Nephron progenitor cell (in vitro differentiated cells): Measurements from ENCODE around the gene REEP3.

Source experiments
- DNase-seq: peaks from one replicate; pipeline ENCODE4 v3.0.0; 2021
- H3K27ac Mint-ChIP-seq: 2 replicates; pipeline ENCODE4 v1.8.0; 2021; ENCODE audit warnings: mild to moderate bottlenecking, moderate library complexity, mixed read lengths
- H3K27me3 Mint-ChIP-seq: 2 replicates; pipeline ENCODE4 v1.8.0; 2021; ENCODE audit warnings: mild to moderate bottlenecking, low read depth, mixed read lengths; ENCODE audit not compliant: poor library complexity
- H3K36me3 Mint-ChIP-seq: 2 replicates; pipeline ENCODE4 v1.8.0; 2021; ENCODE audit warnings: low read depth, mixed read lengths
- H3K4me1 Mint-ChIP-seq: 2 replicates; pipeline ENCODE4 v1.8.0; 2021; ENCODE audit warnings: mixed read lengths
- H3K4me3 Mint-ChIP-seq: 2 replicates; pipeline ENCODE4 v1.8.0; 2021; ENCODE audit warnings: mild to moderate bottlenecking, moderate library complexity, mixed read lengths
- H3K9me3 Mint-ChIP-seq: 2 replicates; pipeline ENCODE4 v1.8.0; 2021; ENCODE audit warnings: mild to moderate bottlenecking, moderate library complexity, mixed read lengths
- CTCF ChIP-seq: fragments of 200-600 bp; sonication (generic); IDR thresholded peaks from 2 replicates; pipeline ENCODE4 v1.5.0; 2021; ENCODE audit warnings: antibody characterized with exemption

Gene REEP3

GRCh38 chr10:63630085-63630930 lies 109.1 kb downstream of the REEP3 start:
- Mint-ChIP-seq H3K4me1 (peaks cover 75% of the 10 kb centered on the region), H3K27ac (peak overlapping the region; percentile 100), H3K27me3 (peaks cover 4% of the 10 kb centered on the region), H3K9me3 (no peaks in the 10 kb centered on the region), H3K4me3 (peak overlapping the region; percentile 93), H3K36me3 (no peaks in the 10 kb centered on the region)
- TF ChIP-seq CTCF, result no peak
- DNase-seq, result peak; percentile 92

- no peak for DNase-seq
- H3K27ac Mint-ChIP-seq, result peak overlapping the region; percentile 99
- peaks cover 67% of the 10 kb centered on the region for H3K4me1 Mint-ChIP-seq
- TF ChIP-seq CTCF, result no peak
- H3K9me3 Mint-ChIP-seq, result no peaks in the 10 kb centered on the region
- peaks cover 4% of the 10 kb centered on the region for H3K27me3 Mint-ChIP-seq
- no peaks in the 10 kb centered on the region for H3K36me3 Mint-ChIP-seq
- H3K4me3 Mint-ChIP-seq, result peak overlapping the region; percentile 93
These were observed 109.9 kb downstream of the REEP3 start for GRCh38 chr10:63630931-63631680.

- no peak for TF ChIP-seq CTCF
- Mint-ChIP-seq H3K36me3 (no peaks in the 10 kb centered on the region), H3K27me3 (peaks cover 4% of the 10 kb centered on the region), H3K27ac (no peak overlapping the region), H3K4me1 (peaks cover 61% of the 10 kb centered on the region), H3K9me3 (no peaks in the 10 kb centered on the region), H3K4me3 (no peak overlapping the region)
- DNase-seq, result no peak
These were observed 110.8 kb downstream of the REEP3 start for GRCh38 chr10:63631991-63632390.

GRCh38 chr10:63633677-63634487 lies 112.7 kb downstream of the REEP3 start:
- TF ChIP-seq CTCF, result peak; percentile 17
- Mint-ChIP-seq H3K4me1 (peaks cover 42% of the 10 kb centered on the region), H3K36me3 (no peaks in the 10 kb centered on the region), H3K27me3 (peaks cover 4% of the 10 kb centered on the region), H3K4me3 (no peak overlapping the region), H3K9me3 (no peaks in the 10 kb centered on the region), H3K27ac (no peak overlapping the region)
- DNase-seq, result no peak

GRCh38 chr10:63634488-63635065 lies 113.4 kb downstream of the REEP3 start:
- no peak overlapping the region for H3K4me3 Mint-ChIP-seq
- no peaks in the 10 kb centered on the region for H3K36me3 Mint-ChIP-seq
- peaks cover 35% of the 10 kb centered on the region for H3K4me1 Mint-ChIP-seq
- DNase-seq, result no peak
- peaks cover 4% of the 10 kb centered on the region for H3K27me3 Mint-ChIP-seq
- TF ChIP-seq CTCF, result no peak
- H3K27ac Mint-ChIP-seq, result no peak overlapping the region
- H3K9me3 Mint-ChIP-seq, result no peaks in the 10 kb centered on the region
